Activated T-cell treated with anti-CD3 and anti-CD28 coated beads, Interleukin-2, amount 50 U/mL, for 4 hours (primary cell): ENCODE data around the gene REEP2. TPM values are rescaled to one million over a fixed set of nuclear protein-coding genes. Genes with fewer than 3 reads are reported as not detected.

Source experiments
- ATAC-seq, 2 donors: fragments of 200-7000 bp; cut with Tn5 transposase; one replicate each; pipeline ENCODE4 v1.10.0; 2021
- DNase-seq: peaks from one replicate; pipeline ENCODE4 v3.0.0-alpha.2; 2020
- H3K27me3 Mint-ChIP-seq: one replicate; pipeline ENCODE4 v1.8.0; 2021; ENCODE audit warnings: low read depth, mixed read lengths
- H3K36me3 Mint-ChIP-seq: one replicate; pipeline ENCODE4 v1.8.0; 2022; ENCODE audit warnings: mixed read lengths; ENCODE audit not compliant: insufficient read depth
- H3K4me1 Mint-ChIP-seq: one replicate; pipeline ENCODE4 v1.8.0; 2021; ENCODE audit warnings: low read depth, mixed read lengths
- H3K4me3 Mint-ChIP-seq: one replicate; pipeline ENCODE4 v1.8.0; 2021; ENCODE audit warnings: mild to moderate bottlenecking, moderate library complexity, mixed read lengths
- H3K9me3 Mint-ChIP-seq: one replicate; pipeline ENCODE4 v1.8.0; 2021; ENCODE audit warnings: mixed read lengths
- total RNA-seq, 3 donors: library from RNA; stranded (reverse); gene quantifications; one replicate each; pipeline ENCODE4 v1.2.1, GENCODE V29; 2021

Gene REEP2
- total RNA-seq, 3 donors from 2014 or later = 1.3 to 1.8 (median 1.7) TPM

- no peaks in the 10 kb centered on the region for H3K27me3 Mint-ChIP-seq
- no peak for ATAC-seq
- no peak for DNase-seq
- no peak overlapping the region for H3K4me3 Mint-ChIP-seq
- peaks cover 39% of the 10 kb centered on the region for H3K4me1 Mint-ChIP-seq
- no peaks in the 10 kb centered on the region for H3K36me3 Mint-ChIP-seq
- no peaks in the 10 kb centered on the region for H3K9me3 Mint-ChIP-seq
Observed at GRCh38 chr5:138457531-138458275, 18.8 kb downstream of the REEP2 start.

GRCh38 chr5:138458384-138458783 is 19.5 kb downstream of the REEP2 start:
- H3K36me3 Mint-ChIP-seq = no peaks in the 10 kb centered on the region
- no peak overlapping the region for H3K4me3 Mint-ChIP-seq
- peaks cover 39% of the 10 kb centered on the region for H3K4me1 Mint-ChIP-seq
- H3K9me3 Mint-ChIP-seq = no peaks in the 10 kb centered on the region
- no peak for ATAC-seq
- DNase-seq = no peak
- H3K27me3 Mint-ChIP-seq = no peaks in the 10 kb centered on the region

- no peaks in the 10 kb centered on the region for H3K36me3 Mint-ChIP-seq
- DNase-seq (no peak), ATAC-seq (peak; percentile 13 to 19)
- no peaks in the 10 kb centered on the region for H3K9me3 Mint-ChIP-seq
- peak overlapping the region; percentile 68 for H3K4me3 Mint-ChIP-seq
- H3K4me1 Mint-ChIP-seq = peaks cover 39% of the 10 kb centered on the region
- no peaks in the 10 kb centered on the region for H3K27me3 Mint-ChIP-seq
Observed at GRCh38 chr5:138458856-138459255, 20.0 kb downstream of the REEP2 start.

GRCh38 chr5:138459311-138459933 is 20.6 kb downstream of the REEP2 start:
- Mint-ChIP-seq H3K4me1 (peaks cover 39% of the 10 kb centered on the region), H3K4me3 (peak overlapping the region; percentile 68), H3K9me3 (no peaks in the 10 kb centered on the region), H3K27me3 (no peaks in the 10 kb centered on the region), H3K36me3 (no peaks in the 10 kb centered on the region)
- ATAC-seq (peak; percentile 65 to 72), DNase-seq (peak; percentile 86)

- no peaks in the 10 kb centered on the region for H3K36me3 Mint-ChIP-seq
- H3K9me3 Mint-ChIP-seq = no peaks in the 10 kb centered on the region
- DNase-seq = no peak
- ATAC-seq = no peak
- H3K4me3 Mint-ChIP-seq = no peak overlapping the region
- H3K27me3 Mint-ChIP-seq = no peaks in the 10 kb centered on the region
- peaks cover 39% of the 10 kb centered on the region for H3K4me1 Mint-ChIP-seq
Observed at GRCh38 chr5:138460032-138460693, 21.3 kb downstream of the REEP2 start.

GRCh38 chr5:138461343-138462125 is 22.7 kb downstream of the REEP2 start:
- Mint-ChIP-seq H3K9me3 (no peaks in the 10 kb centered on the region), H3K27me3 (no peaks in the 10 kb centered on the region), H3K4me1 (peaks cover 41% of the 10 kb centered on the region), H3K36me3 (peaks cover under 1% of the 10 kb centered on the region), H3K4me3 (no peak overlapping the region)
- DNase-seq = no peak
- no peak for ATAC-seq

GRCh38 chr5:138463419-138464007 is 24.7 kb downstream of the REEP2 start:
- H3K4me1 Mint-ChIP-seq = peaks cover 50% of the 10 kb centered on the region
- peak overlapping the region; percentile 86 for H3K4me3 Mint-ChIP-seq
- ATAC-seq (no peak), DNase-seq (no peak)
- H3K9me3 Mint-ChIP-seq = no peaks in the 10 kb centered on the region
- peaks cover 20% of the 10 kb centered on the region for H3K36me3 Mint-ChIP-seq
- H3K27me3 Mint-ChIP-seq = no peaks in the 10 kb centered on the region

- peak; percentile 61 to 68 for ATAC-seq
- H3K27me3 Mint-ChIP-seq = no peaks in the 10 kb centered on the region
- H3K9me3 Mint-ChIP-seq = no peaks in the 10 kb centered on the region
- H3K4me1 Mint-ChIP-seq = peaks cover 48% of the 10 kb centered on the region
- peak overlapping the region; percentile 86 for H3K4me3 Mint-ChIP-seq
- peaks cover 21% of the 10 kb centered on the region for H3K36me3 Mint-ChIP-seq
- DNase-seq = peak; percentile 92
Observed at GRCh38 chr5:138464008-138464387, 25.1 kb downstream of the REEP2 start.

- Mint-ChIP-seq H3K9me3 (no peaks in the 10 kb centered on the region), H3K4me3 (peak overlapping the region; percentile 86), H3K27me3 (no peaks in the 10 kb centered on the region), H3K4me1 (peaks cover 41% of the 10 kb centered on the region), H3K36me3 (peaks cover 21% of the 10 kb centered on the region)
- DNase-seq = peak; percentile 94
- peak; percentile 77 to 79 for ATAC-seq
Observed at GRCh38 chr5:138464388-138465260, 25.8 kb downstream of the REEP2 start.

- no peaks in the 10 kb centered on the region for H3K9me3 Mint-ChIP-seq
- ATAC-seq = peak; percentile 68
Observed at GRCh38 chr5:138465261-138466124, 26.6 kb downstream of the REEP2 start, which contains the start of gene EGR1. EGR1 (plus strand) TSS chr5:138465479; CDS start chr5:138465762, 283 bp downstream.

GRCh38 chr5:138466125-138466899 is 27.5 kb downstream of the REEP2 start:
- no peaks in the 10 kb centered on the region for H3K27me3 Mint-ChIP-seq
- no peak for ATAC-seq

More at GRCh38 chr5:138465261-138466124, 26.6 kb downstream of the REEP2 start, which contains the start of gene EGR1:
- peak; percentile 96 for DNase-seq
- Mint-ChIP-seq H3K36me3 (peaks cover 21% of the 10 kb centered on the region), H3K4me1 (peaks cover 33% of the 10 kb centered on the region), H3K27me3 (no peaks in the 10 kb centered on the region), H3K4me3 (peak within 1 kb of the TSS; percentile 86)

More at GRCh38 chr5:138466125-138466899, 27.5 kb downstream of the REEP2 start:
- Mint-ChIP-seq H3K4me3 (peak overlapping the region; percentile 86), H3K9me3 (no peaks in the 10 kb centered on the region), H3K36me3 (peaks cover 21% of the 10 kb centered on the region), H3K4me1 (peaks cover 26% of the 10 kb centered on the region)
- peak; percentile 36 for DNase-seq
